Naive thymus-derived CD4-positive, alpha-beta T cell (primary cell): ENCODE measurements around the gene CYP1A1. TPM values are rescaled to one million over a fixed set of nuclear protein-coding genes. Genes with fewer than 3 reads are reported as not detected.

Source experiments
- ATAC-seq: fragments of 150-1000 bp; cut with Tn5 transposase; 2 replicates; pipeline ENCODE4 v1.10.0; 2021; ENCODE audit warnings: mild to moderate bottlenecking, moderate library complexity
- CTCF ChIA-PET: fragments of 350-600 bp; sonication (Branson Sonifier 250); formaldehyde crosslinking; loops from one replicate; lab custom pipeline; 2021; ENCODE audit warnings: antibody characterized with exemption; lab: Charles Lee
- POLR2A ChIA-PET: fragments of 350-600 bp; sonication (Branson Sonifier 250); formaldehyde crosslinking; loops from one replicate; lab custom pipeline; 2021; ENCODE audit warnings: antibody characterized with exemption, inconsistent platforms; lab: Charles Lee
- DNase-seq, 9 donors: peaks; one replicate each; pipeline versions ENCODE4 v3.0.0 to v3.0.0-alpha.2; 2020 to 2022; ENCODE audit warnings: mixed read lengths in 1 of 9
- H3K27ac ChIP-seq: one replicate; pipeline ENCODE4 v1.7.0; 2013; ENCODE audit warnings: mild to moderate bottlenecking, low read depth, low read length, moderate library complexity
- H3K27me3 ChIP-seq, 2 donors: one replicate each; pipeline ENCODE4 v1.7.0; 2013; ENCODE audit warnings: low read length in 2 of 2, mild to moderate bottlenecking in 2 of 2, moderate library complexity in 2 of 2; ENCODE audit not compliant: control insufficient read depth in 2 of 2, insufficient read depth in 2 of 2
- H3K36me3 ChIP-seq, 3 experiments: 1 replicate in 2 of 3; 2 replicates in 1 of 3; pipeline ENCODE4 v1.7.0; 2013; ENCODE audit warnings: low read length in 3 of 3, mild to moderate bottlenecking in 3 of 3, moderate library complexity in 1 of 3; ENCODE audit not compliant: insufficient read depth in 3 of 3, control insufficient read depth in 2 of 3
- H3K4me1 ChIP-seq, 2 donors: one replicate each; pipeline ENCODE4 v1.7.0; 2013; ENCODE audit warnings: low read length in 2 of 2, mild to moderate bottlenecking in 2 of 2, moderate library complexity in 1 of 2; ENCODE audit not compliant: control insufficient read depth in 2 of 2, insufficient read depth in 2 of 2
- H3K4me3 ChIP-seq: 2 replicates; pipeline ENCODE4 v1.7.0; 2013; ENCODE audit warnings: mild to moderate bottlenecking, low read length
- H3K9me3 ChIP-seq, 3 experiments: 1 replicate in 2 of 3; 2 replicates in 1 of 3; pipeline ENCODE4 v1.7.0; 2013; ENCODE audit warnings: low read length in 3 of 3; ENCODE audit not compliant: control insufficient read depth in 2 of 3
- H3K27ac Mint-ChIP-seq, 9 donors: one replicate each; pipeline ENCODE4 v1.8.0; 2020 to 2022; ENCODE audit warnings: mixed read lengths in 9 of 9, mild to moderate bottlenecking in 8 of 9, moderate library complexity in 5 of 9, inconsistent platforms in 2 of 9
- H3K27me3 Mint-ChIP-seq, 5 donors: one replicate each; pipeline ENCODE4 v1.8.0; 2021 to 2022; ENCODE audit warnings: mixed read lengths in 5 of 5, mild to moderate bottlenecking in 1 of 5
- H3K36me3 Mint-ChIP-seq, 5 donors: one replicate each; pipeline ENCODE4 v1.8.0; 2020 to 2022; ENCODE audit warnings: mixed read lengths in 5 of 5, mild to moderate bottlenecking in 3 of 5, inconsistent platforms in 1 of 5
- H3K4me1 Mint-ChIP-seq, 7 donors: one replicate each; pipeline ENCODE4 v1.8.0; 2020 to 2022; ENCODE audit warnings: mixed read lengths in 7 of 7, mild to moderate bottlenecking in 3 of 7, inconsistent platforms in 1 of 7
- H3K4me3 Mint-ChIP-seq, 10 donors: one replicate each; pipeline ENCODE4 v1.8.0; 2020 to 2022; ENCODE audit warnings: mild to moderate bottlenecking in 10 of 10, mixed read lengths in 10 of 10, moderate library complexity in 6 of 10, inconsistent platforms in 2 of 10
- H3K9me3 Mint-ChIP-seq, 11 donors: one replicate each; pipeline ENCODE4 v1.8.0; 2020 to 2022; ENCODE audit warnings: mixed read lengths in 11 of 11, mild to moderate bottlenecking in 4 of 11, inconsistent platforms in 1 of 11, moderate library complexity in 1 of 11
- intact Hi-C, 2 donors: fragments of 100-400 bp; cut with micrococcal nuclease; formaldehyde crosslinking; loops; one replicate each; pipeline ENCODE4 v1.15.1; 2023
- polyA plus RNA-seq, 2 donors: library from polyadenylated mRNA; unstranded; fragments of 300-500 nt; fragmentation: Illumina TruSeq; gene quantifications; one replicate each; pipeline ENCODE4 v1.2.3, GENCODE V29; 2021
- total RNA-seq, 6 experiments: library from RNA in 5 of 6; stranded (reverse) in 5 of 6; gene quantifications; 1 replicate in 5 of 6; 2 replicates in 1 of 6; pipeline ENCODE4 v1.2.3 and lab custom pipeline; 2021 to 2026

Gene CYP1A1
- total and polyA plus RNA-seq, 7 experiments from 2014 or later, result 0.63 TPM; not detected in 6

DNA sequence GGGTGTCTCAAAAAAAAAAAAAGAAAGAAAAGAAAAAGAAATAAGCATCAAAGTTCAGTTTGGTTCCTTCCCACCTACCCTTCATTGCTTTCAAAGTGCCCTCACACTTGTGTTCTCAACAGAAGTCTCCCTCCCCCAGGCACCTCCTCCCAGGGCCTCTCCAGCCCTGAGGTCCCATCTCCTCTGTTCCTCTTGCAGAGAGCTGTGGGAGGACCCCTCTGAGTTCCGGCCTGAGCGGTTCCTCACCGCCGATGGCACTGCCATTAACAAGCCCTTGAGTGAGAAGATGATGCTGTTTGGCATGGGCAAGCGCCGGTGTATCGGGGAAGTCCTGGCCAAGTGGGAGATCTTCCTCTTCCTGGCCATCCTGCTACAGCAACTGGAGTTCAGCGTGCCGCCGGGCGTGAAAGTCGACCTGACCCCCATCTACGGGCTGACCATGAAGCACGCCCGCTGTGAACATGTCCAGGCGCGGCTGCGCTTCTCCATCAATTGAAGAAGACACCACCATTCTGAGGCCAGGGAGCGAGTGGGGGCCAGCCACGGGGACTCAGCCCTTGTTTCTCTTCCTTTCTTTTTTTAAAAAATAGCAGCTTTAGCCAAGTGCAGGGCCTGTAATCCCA, 29.4 kb upstream of the CYP1A1 start:
- DNase-seq (no peak), ATAC-seq (no peak)
- intact Hi-C loops, result no loop called here
- Histone ChIP-seq H3K4me3 (no peak overlapping the region), H3K36me3 (no peaks in the 10 kb centered on the region), H3K4me1 (no peaks in the 10 kb centered on the region), H3K9me3 (no peaks in the 10 kb centered on the region), H3K27me3 (no peaks in the 10 kb centered on the region), H3K27ac (no peak overlapping the region)
- Mint-ChIP-seq H3K4me1 (peaks cover 0 to 2% (median 0%) of the 10 kb centered on the region in 7 donors), H3K36me3 (no peaks in the 10 kb centered on the region), H3K27ac (no peak overlapping the region), H3K27me3 (peaks cover 0 to 5% (median 0%) of the 10 kb centered on the region in 5 donors), H3K4me3 (no peak overlapping the region), H3K9me3 (no peaks in the 10 kb centered on the region)
- ChIA-PET CTCF (no interaction called here), POLR2A (no interaction called here)

DNA sequence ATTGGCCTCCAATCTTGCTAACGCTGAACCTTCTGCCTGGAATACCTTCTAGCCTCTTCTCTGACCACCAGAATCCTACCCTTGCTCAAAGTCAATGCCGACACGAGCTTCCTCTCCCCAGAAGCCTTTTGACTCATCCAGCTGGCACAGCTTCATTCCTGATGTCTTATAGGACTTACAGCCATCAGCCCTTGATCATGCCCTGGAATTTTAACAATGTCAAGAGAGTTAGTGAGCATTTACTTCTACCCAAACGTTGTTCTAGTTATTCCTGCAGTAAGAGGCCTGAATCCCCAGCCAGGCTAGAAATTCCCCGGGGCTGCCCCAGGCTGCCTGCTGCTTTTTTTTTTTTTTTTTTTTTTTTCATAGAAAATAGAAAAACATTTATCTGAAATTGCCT, 27.2 kb upstream of the CYP1A1 start:
- Histone ChIP-seq H3K27me3 (no peaks in the 10 kb centered on the region), H3K27ac (no peak overlapping the region), H3K9me3 (no peaks in the 10 kb centered on the region), H3K4me1 (no peaks in the 10 kb centered on the region), H3K36me3 (no peaks in the 10 kb centered on the region), H3K4me3 (no peak overlapping the region)
- ChIA-PET CTCF (interaction anchor here (0.6 kb wide), 1 partner anchor 149 kb away, joined by 3 read pairs; no protein-coding TSS in a partner anchor), POLR2A (no interaction called here)
- Mint-ChIP-seq H3K4me3 (no peak overlapping the region), H3K9me3 (no peaks in the 10 kb centered on the region), H3K36me3 (no peaks in the 10 kb centered on the region), H3K27ac (no peak overlapping the region), H3K27me3 (peaks cover 0 to 5% (median 0%) of the 10 kb centered on the region in 5 donors), H3K4me1 (peaks cover 0 to 2% (median 0%) of the 10 kb centered on the region in 7 donors)
- no peak for ATAC-seq
- DNase-seq, result no peak
- intact Hi-C loops, result no loop called here

DNA sequence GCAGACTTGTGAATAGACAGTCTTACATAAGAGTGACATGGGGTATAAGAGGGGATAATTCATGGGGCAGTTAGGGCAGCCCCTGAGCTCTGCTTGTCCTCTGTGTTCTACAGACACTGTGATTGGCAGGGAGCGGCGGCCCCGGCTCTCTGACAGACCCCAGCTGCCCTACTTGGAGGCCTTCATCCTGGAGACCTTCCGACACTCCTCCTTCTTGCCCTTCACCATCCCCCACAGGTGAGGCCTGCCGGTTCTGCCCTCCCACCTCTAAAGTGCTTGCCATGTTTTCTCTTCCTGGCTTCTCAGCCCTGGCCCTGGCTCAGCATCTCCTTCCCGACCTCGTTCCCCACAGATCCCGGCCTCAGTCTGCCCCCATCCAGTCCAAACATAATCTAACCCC, 26.7 kb upstream of the CYP1A1 start:
- no peaks in the 10 kb centered on the region for H3K4me1 ChIP-seq
- ATAC-seq (no peak), DNase-seq (no peak)
- H3K27ac ChIP-seq, result no peak overlapping the region
- H3K27me3 ChIP-seq, result no peaks in the 10 kb centered on the region
- H3K4me1 Mint-ChIP-seq, result peaks cover 0 to 2% (median 0%) of the 10 kb centered on the region in 7 donors
- H3K4me3 Mint-ChIP-seq, result no peak overlapping the region
- intact Hi-C loops, result no loop called here
- peaks cover 0 to 5% (median 0%) of the 10 kb centered on the region in 5 donors for H3K27me3 Mint-ChIP-seq
- H3K27ac Mint-ChIP-seq, result no peak overlapping the region
- ChIA-PET CTCF (no interaction called here), POLR2A (no interaction called here)
- H3K9me3 Mint-ChIP-seq, result no peaks in the 10 kb centered on the region
- no peaks in the 10 kb centered on the region for H3K9me3 ChIP-seq
- H3K36me3 Mint-ChIP-seq, result no peaks in the 10 kb centered on the region
- no peaks in the 10 kb centered on the region for H3K36me3 ChIP-seq
- H3K4me3 ChIP-seq, result no peak overlapping the region

DNA sequence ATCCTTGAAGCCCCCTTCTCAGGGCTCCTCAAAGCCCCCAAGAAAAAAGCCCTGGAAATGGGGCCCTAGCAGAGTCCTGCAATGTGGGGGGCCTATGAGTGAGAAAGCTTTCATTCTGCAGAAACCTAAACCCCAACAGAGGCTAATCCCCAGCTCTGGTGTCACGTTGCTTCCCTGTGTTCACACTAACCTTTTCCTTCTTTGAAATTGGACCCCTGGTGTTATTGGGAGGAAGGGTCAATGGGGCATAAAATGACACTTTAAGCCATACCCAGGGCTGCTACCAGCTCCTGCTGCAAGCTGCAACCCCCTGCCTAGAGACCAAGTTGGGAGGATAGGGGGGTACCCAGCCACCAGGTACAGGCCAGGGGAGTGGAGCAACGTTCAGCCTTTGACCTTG, 25.4 kb upstream of the CYP1A1 start:
- Histone ChIP-seq H3K4me3 (no peak overlapping the region), H3K27ac (no peak overlapping the region), H3K36me3 (no peaks in the 10 kb centered on the region), H3K27me3 (no peaks in the 10 kb centered on the region), H3K9me3 (no peaks in the 10 kb centered on the region), H3K4me1 (no peaks in the 10 kb centered on the region)
- Mint-ChIP-seq H3K4me3 (no peak overlapping the region), H3K36me3 (no peaks in the 10 kb centered on the region), H3K9me3 (no peaks in the 10 kb centered on the region), H3K4me1 (peaks cover 0 to 2% (median 0%) of the 10 kb centered on the region in 7 donors), H3K27me3 (peaks cover 0 to 7% (median 0%) of the 10 kb centered on the region in 5 donors), H3K27ac (no peak overlapping the region)
- ChIA-PET POLR2A (interaction anchor here (0.6 kb wide), 1 partner anchor 120 kb away, joined by 4 read pairs; no protein-coding TSS in a partner anchor), CTCF (no interaction called here)
- intact Hi-C loops, result no loop called here
- DNase-seq, result no peak
- ATAC-seq, result no peak

DNA sequence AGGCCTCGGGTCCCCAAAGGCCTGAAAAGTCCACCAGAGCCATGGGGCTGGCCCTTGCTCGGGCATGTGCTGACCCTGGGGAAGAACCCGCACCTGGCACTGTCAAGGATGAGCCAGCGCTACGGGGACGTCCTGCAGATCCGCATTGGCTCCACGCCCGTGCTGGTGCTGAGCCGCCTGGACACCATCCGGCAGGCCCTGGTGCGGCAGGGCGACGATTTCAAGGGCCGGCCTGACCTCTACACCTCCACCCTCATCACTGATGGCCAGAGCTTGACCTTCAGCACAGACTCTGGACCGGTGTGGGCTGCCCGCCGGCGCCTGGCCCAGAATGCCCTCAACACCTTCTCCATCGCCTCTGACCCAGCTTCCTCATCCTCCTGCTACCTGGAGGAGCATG, 24.5 kb upstream of the CYP1A1 start:
- H3K27ac ChIP-seq, result no peak overlapping the region
- H3K4me1 Mint-ChIP-seq, result peaks cover 0 to 3% (median 0%) of the 10 kb centered on the region in 7 donors
- ATAC-seq, result no peak
- H3K27ac Mint-ChIP-seq, result no peak overlapping the region
- H3K4me3 ChIP-seq, result no peak overlapping the region
- H3K9me3 Mint-ChIP-seq, result no peaks in the 10 kb centered on the region
- H3K4me3 Mint-ChIP-seq, result no peak overlapping the region
- peaks cover 0 to 7% (median 0%) of the 10 kb centered on the region in 5 donors for H3K27me3 Mint-ChIP-seq
- POLR2A ChIA-PET, result no interaction called here
- H3K36me3 Mint-ChIP-seq, result no peaks in the 10 kb centered on the region
- H3K36me3 ChIP-seq, result no peaks in the 10 kb centered on the region
- intact Hi-C loops, result no loop called here
- H3K27me3 ChIP-seq, result no peaks in the 10 kb centered on the region
- H3K4me1 ChIP-seq, result no peaks in the 10 kb centered on the region
- no peaks in the 10 kb centered on the region for H3K9me3 ChIP-seq
- no peak for DNase-seq
- CTCF ChIA-PET, result interaction anchor here (0.5 kb wide), 1 partner anchor 10 kb away, joined by 4 read pairs; no protein-coding TSS in a partner anchor

DNA sequence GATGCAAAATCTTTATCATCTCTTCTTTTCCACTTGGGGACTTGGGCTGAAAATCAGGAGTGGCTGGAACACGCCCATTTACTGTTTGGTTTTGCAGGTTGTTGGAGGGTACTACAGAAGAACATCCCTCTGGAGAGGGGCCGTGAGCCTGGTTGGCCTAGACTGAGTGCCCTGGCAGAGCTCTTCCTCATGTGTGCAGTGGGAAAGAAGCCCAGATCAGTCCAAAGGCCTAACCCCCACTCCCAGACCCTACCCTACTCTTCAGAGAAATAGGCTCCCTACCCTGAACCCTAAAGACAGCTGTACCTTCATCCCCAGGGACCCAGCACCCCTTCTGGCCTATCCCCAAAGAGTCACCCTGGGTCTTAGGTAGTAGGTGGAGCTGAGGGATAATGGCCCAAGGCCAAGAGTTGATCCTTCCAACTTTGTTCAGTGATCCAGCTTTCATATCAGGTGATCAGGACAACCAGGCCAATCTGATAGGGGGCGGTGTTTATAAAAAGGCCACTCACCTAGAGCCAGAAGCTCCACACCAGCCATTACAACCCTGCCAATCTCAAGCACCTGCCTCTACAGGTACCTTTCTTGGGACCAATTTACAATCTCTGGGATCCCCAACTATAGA, 23.1 kb upstream of the CYP1A1 start, which contains the start of gene CYP1A2:
Gene CYP1A2, plus strand, starts transcription at position 524 of the 625 bp plus-strand sequence. CDS start 894 bp downstream, outside the sequence.
- POLR2A ChIA-PET, result no interaction called here
- H3K36me3 ChIP-seq, result no peaks in the 10 kb centered on the region
- H3K9me3 ChIP-seq, result no peaks in the 10 kb centered on the region
- intact Hi-C loops, result no loop called here
- Mint-ChIP-seq H3K4me3 (no peak within 1 kb of the TSS), H3K27ac (no peak within 1 kb of the TSS), H3K27me3 (peaks cover 0 to 7% (median 0%) of the 10 kb centered on the region in 5 donors), H3K36me3 (no peaks in the 10 kb centered on the region), H3K9me3 (no peaks in the 10 kb centered on the region), H3K4me1 (peaks cover 0 to 3% (median 0%) of the 10 kb centered on the region in 7 donors)
- H3K27me3 ChIP-seq, result no peaks in the 10 kb centered on the region
- no peak within 1 kb of the TSS for H3K27ac ChIP-seq
- no peaks in the 10 kb centered on the region for H3K4me1 ChIP-seq
- DNase-seq (no peak), ATAC-seq (no peak)
- H3K4me3 ChIP-seq, result no peak within 1 kb of the TSS
- CTCF ChIA-PET, result no interaction called here
